CD4-positive, alpha-beta T cell (primary cell): Measurements from ENCODE around the gene DUSP9. TPM values are rescaled to one million over a fixed set of nuclear protein-coding genes. Genes with fewer than 3 reads are reported as not detected.

Experiments used
- ATAC-seq: fragments of 200-7000 bp; cut with Tn5 transposase; one replicate; pipeline ENCODE4 v1.10.0; 2022; ENCODE audit warnings: mild to moderate bottlenecking; ENCODE audit not compliant: poor library complexity
- CTCF ChIA-PET: fragments of 350-600 bp; sonication (Branson Sonifier 250); formaldehyde crosslinking; loops from one replicate; lab custom pipeline; 2021; ENCODE audit warnings: antibody characterized with exemption, inconsistent platforms; lab: Charles Lee
- POLR2A ChIA-PET: fragments of 350-600 bp; sonication (Branson Sonifier 250); formaldehyde crosslinking; loops from one replicate; lab custom pipeline; 2021; ENCODE audit warnings: antibody characterized with exemption, inconsistent platforms; lab: Charles Lee
- DNase-seq, 14 experiments: peaks; one replicate each; pipeline ENCODE4 v3.0.0-alpha.2; 2013 to 2020; ENCODE audit warnings: mixed read lengths in 2 of 14
- H3K27ac ChIP-seq, 2 donors: one replicate each; pipeline versions ENCODE4 v1.5.1 to v1.7.0; 2013; ENCODE audit warnings: low read length in 2 of 2, low read depth in 1 of 2, mild to moderate bottlenecking in 1 of 2
- H3K27me3 ChIP-seq, 2 experiments: 1 replicate in 1 of 2; 2 replicates in 1 of 2; pipeline versions ENCODE4 v1.6.1 to v1.7.0; 2013; ENCODE audit warnings: low read length in 2 of 2, control low read depth in 1 of 2, mild to moderate bottlenecking in 1 of 2, moderate library complexity in 1 of 2; ENCODE audit not compliant: insufficient read depth in 2 of 2, control insufficient read depth in 1 of 2
- H3K36me3 ChIP-seq: one replicate; pipeline ENCODE4 v1.6.1; 2013; ENCODE audit warnings: low read length, control low read depth; ENCODE audit not compliant: insufficient read depth
- H3K4me1 ChIP-seq: one replicate; pipeline ENCODE4 v1.6.1; 2013; ENCODE audit warnings: low read length, control low read depth; ENCODE audit not compliant: insufficient read depth
- H3K4me3 ChIP-seq: one replicate; pipeline ENCODE4 v1.5.1; 2013; ENCODE audit warnings: mild to moderate bottlenecking, low read length, moderate library complexity
- H3K9me3 ChIP-seq, 2 experiments: 1 replicate in 1 of 2; 2 replicates in 1 of 2; pipeline versions ENCODE4 v1.6.1 to v1.7.0; 2013; ENCODE audit warnings: low read length in 2 of 2, mild to moderate bottlenecking in 2 of 2, control low read depth in 1 of 2, moderate library complexity in 1 of 2; ENCODE audit not compliant: control insufficient read depth in 1 of 2, insufficient read depth in 1 of 2
- H3K27ac Mint-ChIP-seq: one replicate; pipeline ENCODE4 v1.8.0; 2020; ENCODE audit warnings: mixed read lengths
- H3K27me3 Mint-ChIP-seq: one replicate; pipeline ENCODE4 v1.8.0; 2021; ENCODE audit warnings: mixed read lengths
- H3K36me3 Mint-ChIP-seq: one replicate; pipeline ENCODE4 v1.8.0; 2021; ENCODE audit warnings: low read depth, mixed read lengths
- H3K4me1 Mint-ChIP-seq: one replicate; pipeline ENCODE4 v1.8.0; 2021; ENCODE audit warnings: low read depth, mixed read lengths
- H3K4me3 Mint-ChIP-seq: one replicate; pipeline ENCODE4 v1.8.0; 2020; ENCODE audit warnings: mild to moderate bottlenecking, mixed read lengths
- H3K9me3 Mint-ChIP-seq: one replicate; pipeline ENCODE4 v1.8.0; 2020; ENCODE audit warnings: mixed read lengths
- CTCF ChIP-seq: fragments of 200-600 bp; IDR thresholded peaks from one replicate; pipeline ENCODE4 v1.8.0; 2022; ENCODE audit warnings: antibody characterized with exemption, mild to moderate bottlenecking
- intact Hi-C, 2 experiments: fragments of 100-400 bp; cut with DNase I in 1 of 2; cut with micrococcal nuclease in 1 of 2; formaldehyde crosslinking; loops; one replicate each; pipeline versions ENCODE4 v1.15.1 to v1.9.0; 2023 to 2025; cut with DNase I, micrococcal nuclease
- total RNA-seq, 174 experiments: library from RNA in 2 of 174; stranded (reverse) in 2 of 174; gene quantifications; one replicate each; pipeline ENCODE4 v1.2.3 and lab custom pipeline; 2021 to 2026

Gene DUSP9
- total RNA-seq, 2 experiments from 2014 or later = not detected

GRCh38 chrX:153638041-153638371 is 9.0 kb upstream of the DUSP9 start:
- peaks cover 8 to 10% of the 10 kb centered on the region in 2 experiments for H3K27me3 ChIP-seq
- CTCF ChIA-PET = no interaction called here
- H3K36me3 Mint-ChIP-seq = no peaks in the 10 kb centered on the region
- POLR2A ChIA-PET = no interaction called here
- ATAC-seq (no peak), DNase-seq (no peak)
- no peak overlapping the region for H3K27ac ChIP-seq
- H3K4me1 Mint-ChIP-seq = peaks cover 5% of the 10 kb centered on the region
- peaks cover 0 to 7% of the 10 kb centered on the region in 2 experiments for H3K9me3 ChIP-seq
- no peaks in the 10 kb centered on the region for H3K36me3 ChIP-seq
- intact Hi-C loops = no loop called here
- H3K9me3 Mint-ChIP-seq = no peaks in the 10 kb centered on the region
- H3K4me3 Mint-ChIP-seq = no peak overlapping the region
- H3K27ac Mint-ChIP-seq = no peak overlapping the region
- H3K4me1 ChIP-seq = peaks cover 8% of the 10 kb centered on the region
- H3K4me3 ChIP-seq = no peak overlapping the region
- H3K27me3 Mint-ChIP-seq = peaks cover 17% of the 10 kb centered on the region
- no peak for TF ChIP-seq CTCF

GRCh38 chrX:153638436-153639176 is 8.4 kb upstream of the DUSP9 start:
- Histone ChIP-seq H3K27me3 (peaks cover 12 to 16% of the 10 kb centered on the region in 2 experiments), H3K9me3 (peaks cover 0 to 7% of the 10 kb centered on the region in 2 experiments), H3K4me3 (no peak overlapping the region), H3K36me3 (no peaks in the 10 kb centered on the region), H3K4me1 (peaks cover 14% of the 10 kb centered on the region), H3K27ac (no peak overlapping the region)
- ChIA-PET CTCF (no interaction called here), POLR2A (no interaction called here)
- intact Hi-C loops = no loop called here
- Mint-ChIP-seq H3K27ac (no peak overlapping the region), H3K9me3 (no peaks in the 10 kb centered on the region), H3K4me3 (no peak overlapping the region), H3K27me3 (peaks cover 23% of the 10 kb centered on the region), H3K4me1 (peaks cover 5% of the 10 kb centered on the region), H3K36me3 (no peaks in the 10 kb centered on the region)
- ATAC-seq (no peak), DNase-seq (no peak)
- no peak for TF ChIP-seq CTCF

GRCh38 chrX:153639177-153640044 is 7.6 kb upstream of the DUSP9 start:
- ATAC-seq (no peak), DNase-seq (no peak)
- CTCF ChIA-PET = no interaction called here
- H3K4me3 ChIP-seq = no peak overlapping the region
- POLR2A ChIA-PET = no interaction called here
- H3K4me1 Mint-ChIP-seq = peaks cover 5% of the 10 kb centered on the region
- H3K36me3 Mint-ChIP-seq = no peaks in the 10 kb centered on the region
- peaks cover 0 to 7% of the 10 kb centered on the region in 2 experiments for H3K9me3 ChIP-seq
- peaks cover 24% of the 10 kb centered on the region for H3K27me3 Mint-ChIP-seq
- no peak overlapping the region for H3K27ac ChIP-seq
- no peak for TF ChIP-seq CTCF
- H3K9me3 Mint-ChIP-seq = no peaks in the 10 kb centered on the region
- intact Hi-C loops = no loop called here
- H3K4me3 Mint-ChIP-seq = no peak overlapping the region
- peaks cover 15 to 18% of the 10 kb centered on the region in 2 experiments for H3K27me3 ChIP-seq
- H3K4me1 ChIP-seq = peaks cover 18% of the 10 kb centered on the region
- H3K36me3 ChIP-seq = no peaks in the 10 kb centered on the region
- H3K27ac Mint-ChIP-seq = no peak overlapping the region
